HCEC 1CT (cell line): Measurements from ENCODE around the gene FIBCD1.
A peak's percentile ranks its signal among the peaks of the same experiment; 100 is the strongest.
"Not testable (repeated sequence)": the region's sequence is repeated elsewhere in the genome, so short reads cannot be mapped to it uniquely, and the experiment has no call there.

Experiments
- DNase-seq: peaks from one replicate; pipeline ENCODE4 v3.0.0-alpha.2; 2017

The FIBCD1 gene

DNA sequence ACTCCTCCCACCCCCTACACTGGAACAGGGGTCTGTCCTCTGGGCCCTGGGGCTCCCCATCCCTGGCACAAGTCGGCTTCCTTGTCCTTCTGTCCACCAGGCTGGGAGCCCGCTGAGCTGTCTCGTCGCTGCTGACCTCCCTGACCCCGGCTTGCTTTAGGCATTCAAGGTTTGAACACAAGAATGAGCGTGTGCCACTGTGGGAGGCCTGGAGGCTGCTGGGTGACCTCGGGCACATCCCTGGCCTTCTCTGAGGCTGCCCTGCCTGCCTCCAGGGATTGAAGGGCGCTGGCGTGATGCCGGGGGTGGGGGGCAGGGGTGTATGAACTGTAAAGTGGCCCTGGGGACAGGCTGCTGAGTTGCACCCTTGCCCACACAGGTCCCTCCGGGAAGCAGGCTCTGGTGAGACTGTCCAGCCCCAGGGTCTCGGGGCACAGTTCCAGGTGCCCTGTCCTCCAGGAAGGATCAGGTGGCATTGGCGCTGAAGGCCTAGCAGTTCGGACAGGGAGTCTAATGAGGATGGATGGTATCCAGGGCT is 18.2 kb downstream of the FIBCD1 start:
- no peak for DNase-seq

DNA sequence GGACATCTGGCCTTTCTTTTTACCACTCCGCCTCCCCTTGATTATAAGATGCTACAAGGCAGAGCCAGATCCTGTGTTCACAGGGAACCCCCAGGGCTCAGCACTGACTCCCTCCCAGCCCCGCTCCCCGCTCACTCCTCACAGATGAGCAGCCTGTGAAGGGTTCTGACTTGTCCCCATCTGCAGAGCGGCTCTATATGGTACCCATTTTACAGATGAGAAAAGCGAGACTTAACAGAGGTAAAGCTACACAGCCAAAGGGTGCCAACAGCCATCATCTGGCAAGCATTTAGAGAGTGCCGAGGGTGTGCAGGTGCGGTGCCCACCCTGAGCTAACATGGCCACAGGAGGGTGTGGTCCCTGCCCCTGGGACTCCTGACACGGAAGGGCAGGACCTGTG is 18.8 kb downstream of the FIBCD1 start:
- no peak for DNase-seq

DNA sequence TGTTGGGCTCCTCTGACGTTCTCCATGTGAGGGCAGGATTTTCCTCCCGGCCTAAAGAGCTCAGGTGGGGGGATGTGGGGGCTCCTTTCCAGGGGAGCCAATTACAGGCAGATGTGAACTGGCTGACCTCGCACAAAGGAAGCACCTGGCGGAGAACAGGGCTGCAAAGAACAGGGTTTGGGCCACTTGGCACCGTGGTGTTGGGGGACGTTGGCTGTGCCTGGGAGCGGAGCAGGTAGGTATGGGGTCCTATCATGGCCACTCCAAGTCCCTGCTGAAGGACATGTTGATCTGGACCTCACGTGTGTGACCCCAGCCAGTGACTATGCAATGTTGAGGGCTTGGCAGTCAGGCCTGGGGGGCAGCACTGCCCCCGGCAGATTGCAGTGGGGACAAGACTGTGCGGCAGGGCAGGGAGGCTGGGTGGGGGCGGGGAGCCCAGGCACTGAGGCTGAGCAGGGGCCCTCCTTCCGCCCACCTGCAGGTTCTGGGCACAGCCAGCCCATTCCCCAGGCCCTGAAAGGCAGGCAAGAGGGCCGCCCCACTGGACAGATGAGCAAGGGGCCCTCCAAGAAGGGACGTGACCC is 19.4 kb downstream of the FIBCD1 start:
- DNase-seq: no peak

DNA sequence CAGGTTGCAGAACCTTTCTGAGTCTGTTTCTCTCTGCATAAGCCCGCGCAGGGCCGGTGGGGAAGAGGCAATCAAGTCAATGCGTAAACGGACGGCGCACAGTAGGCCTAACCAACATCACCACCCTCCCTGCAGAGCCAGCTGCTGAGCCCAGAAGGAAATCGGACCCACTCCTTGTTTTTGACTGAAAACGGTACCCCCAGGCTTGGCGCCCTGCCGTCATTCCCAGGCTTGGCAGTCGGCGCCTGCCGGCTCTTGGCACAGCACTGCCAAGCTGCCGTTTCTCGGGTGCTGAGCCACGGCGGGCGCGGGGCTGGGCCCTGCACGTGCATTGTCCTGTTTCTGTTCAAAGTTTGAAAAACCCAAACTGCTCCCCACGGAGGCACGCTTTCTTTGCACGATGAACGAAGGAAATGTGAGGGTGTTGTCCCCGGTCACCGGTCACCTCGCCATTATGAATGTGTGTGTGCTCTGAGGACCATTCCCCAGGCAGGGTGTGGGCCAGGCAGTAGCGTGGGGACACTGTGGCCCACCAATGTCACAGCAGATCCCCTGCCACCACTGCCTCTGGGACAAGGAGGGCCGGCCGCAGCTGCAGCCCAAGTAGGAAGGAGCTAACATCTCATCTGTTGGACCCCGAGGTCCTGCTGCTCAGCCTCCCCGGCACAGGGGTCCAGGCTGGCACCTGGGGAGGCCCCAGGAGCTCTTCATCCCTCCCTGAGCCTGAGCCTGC is 20.1 kb downstream of the FIBCD1 start:
- DNase-seq: no peak

DNA sequence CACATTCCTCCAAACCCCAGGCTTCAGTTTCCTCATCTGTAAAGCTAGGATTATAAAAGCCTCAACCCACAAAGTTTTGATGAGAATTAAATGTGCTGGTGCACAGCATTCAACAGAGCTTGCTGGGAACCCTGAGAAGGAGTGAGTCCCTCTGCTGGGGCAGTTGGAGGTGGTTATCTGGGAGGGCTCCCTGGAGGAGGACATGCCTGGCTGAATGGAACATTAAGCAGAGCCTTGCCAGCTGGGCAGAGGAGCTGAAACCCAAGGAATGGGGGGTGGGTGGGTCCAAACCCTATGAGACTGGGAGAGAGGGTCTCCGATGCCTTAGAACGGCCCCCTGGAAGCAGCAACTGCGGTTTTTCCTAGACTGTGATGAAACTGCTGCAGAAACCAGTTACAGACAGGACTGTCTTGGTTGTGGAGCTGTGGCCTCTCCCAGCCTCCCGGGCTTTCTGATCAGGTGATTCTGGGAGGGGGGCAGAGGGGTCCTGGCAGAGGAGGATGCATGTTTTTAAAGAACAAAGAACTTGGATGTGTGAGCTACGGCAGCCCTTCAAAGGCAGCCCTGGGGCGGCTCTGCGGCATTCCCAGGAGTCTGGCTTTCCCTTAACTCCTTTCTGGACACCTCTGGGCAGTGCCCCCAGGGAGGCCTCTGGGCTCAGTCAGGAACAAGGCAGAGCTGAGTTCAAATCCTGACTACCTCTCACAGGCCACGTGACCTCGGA is 20.8 kb downstream of the FIBCD1 start:
- no peak for DNase-seq

DNA sequence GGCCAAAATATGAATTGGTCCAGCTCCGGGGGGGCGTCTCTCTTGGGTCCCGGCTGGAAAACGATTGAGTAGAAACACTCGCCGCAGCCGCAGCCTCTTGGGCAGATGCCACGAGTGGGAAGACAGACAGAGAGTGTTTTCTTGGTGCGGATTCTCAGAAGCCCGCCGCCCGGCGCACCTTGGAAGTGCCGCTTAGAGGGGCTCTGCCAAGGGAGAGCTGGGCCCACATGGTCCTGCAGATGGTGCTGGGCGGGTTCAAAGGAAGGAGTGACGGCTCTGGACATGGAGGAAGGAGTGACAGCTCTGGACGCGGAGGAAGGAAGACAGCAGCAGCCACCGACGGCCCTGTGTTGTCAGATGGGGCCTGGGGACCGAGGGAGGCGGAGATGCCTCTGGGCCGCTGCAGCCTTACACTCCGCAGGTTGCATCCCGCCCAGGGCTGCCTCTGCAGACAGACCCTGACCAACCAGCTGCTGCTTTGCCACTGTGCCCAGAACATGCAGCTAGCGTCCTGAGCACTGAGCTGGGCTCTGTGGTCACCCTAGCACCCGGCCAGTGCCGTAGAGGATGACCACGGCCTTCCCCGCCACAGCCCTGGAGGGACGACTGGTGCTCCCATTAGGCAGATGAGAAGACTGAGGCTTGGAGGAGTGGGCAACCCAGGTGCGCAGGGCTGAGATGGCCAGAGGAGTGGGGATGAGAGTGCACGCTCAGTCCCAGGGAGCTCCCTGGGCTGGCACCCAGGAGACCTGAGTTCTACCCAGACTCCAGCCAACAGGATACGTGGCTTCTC is 21.7 kb downstream of the FIBCD1 start:
- no peak for DNase-seq

DNA sequence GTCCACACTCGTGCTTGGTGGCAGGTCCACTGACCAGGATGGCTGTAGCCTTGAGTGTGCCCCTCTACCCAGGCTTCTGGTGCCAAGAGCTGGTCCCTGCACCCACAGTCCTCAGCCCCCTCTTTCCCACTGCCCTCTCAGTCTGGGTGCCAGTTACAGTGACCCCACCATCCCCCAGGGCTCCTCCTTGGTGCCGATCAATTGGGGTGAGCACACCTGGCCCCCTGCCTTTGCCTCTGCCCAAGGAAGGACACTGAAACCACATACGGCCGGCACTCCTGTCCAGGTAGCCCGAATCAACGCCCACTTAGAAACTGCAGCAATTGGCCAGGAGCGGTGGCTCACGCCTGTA is 24.0 kb downstream of the FIBCD1 start:
- no peak for DNase-seq

DNA sequence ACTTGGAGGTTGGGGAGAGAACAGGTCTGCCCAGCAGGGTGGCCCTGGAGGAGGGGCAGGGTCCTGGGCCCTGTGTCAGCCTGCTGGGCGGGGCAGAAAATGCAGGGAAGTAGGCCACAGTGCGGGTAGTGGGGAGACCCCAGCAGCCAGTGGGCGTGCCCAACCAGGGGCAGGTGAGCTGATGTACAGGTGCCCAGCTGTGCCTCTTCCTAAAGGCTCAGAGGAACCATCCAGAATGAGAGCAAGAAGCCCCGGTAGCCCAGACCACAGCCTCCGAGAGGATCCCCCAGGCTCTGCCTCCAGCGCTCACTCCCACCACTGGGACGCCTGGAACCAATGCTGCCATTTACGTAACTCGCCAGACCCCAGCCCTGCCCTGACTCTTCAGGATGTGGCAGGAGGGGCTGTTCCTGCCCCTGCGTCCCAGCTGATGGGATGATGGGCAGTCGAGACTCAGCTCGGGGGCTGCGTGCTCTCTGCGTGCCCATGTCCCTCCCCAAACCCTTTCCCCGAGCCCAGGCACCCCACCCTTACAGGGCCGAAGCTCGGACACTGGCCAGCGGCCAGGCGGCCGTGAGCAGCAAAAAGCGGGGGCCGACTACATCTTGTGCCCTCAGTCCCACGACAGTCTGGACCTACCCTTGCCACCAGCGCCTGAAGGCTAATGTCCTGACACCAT is 24.5 kb downstream of the FIBCD1 start:
- DNase-seq: no peak

DNA sequence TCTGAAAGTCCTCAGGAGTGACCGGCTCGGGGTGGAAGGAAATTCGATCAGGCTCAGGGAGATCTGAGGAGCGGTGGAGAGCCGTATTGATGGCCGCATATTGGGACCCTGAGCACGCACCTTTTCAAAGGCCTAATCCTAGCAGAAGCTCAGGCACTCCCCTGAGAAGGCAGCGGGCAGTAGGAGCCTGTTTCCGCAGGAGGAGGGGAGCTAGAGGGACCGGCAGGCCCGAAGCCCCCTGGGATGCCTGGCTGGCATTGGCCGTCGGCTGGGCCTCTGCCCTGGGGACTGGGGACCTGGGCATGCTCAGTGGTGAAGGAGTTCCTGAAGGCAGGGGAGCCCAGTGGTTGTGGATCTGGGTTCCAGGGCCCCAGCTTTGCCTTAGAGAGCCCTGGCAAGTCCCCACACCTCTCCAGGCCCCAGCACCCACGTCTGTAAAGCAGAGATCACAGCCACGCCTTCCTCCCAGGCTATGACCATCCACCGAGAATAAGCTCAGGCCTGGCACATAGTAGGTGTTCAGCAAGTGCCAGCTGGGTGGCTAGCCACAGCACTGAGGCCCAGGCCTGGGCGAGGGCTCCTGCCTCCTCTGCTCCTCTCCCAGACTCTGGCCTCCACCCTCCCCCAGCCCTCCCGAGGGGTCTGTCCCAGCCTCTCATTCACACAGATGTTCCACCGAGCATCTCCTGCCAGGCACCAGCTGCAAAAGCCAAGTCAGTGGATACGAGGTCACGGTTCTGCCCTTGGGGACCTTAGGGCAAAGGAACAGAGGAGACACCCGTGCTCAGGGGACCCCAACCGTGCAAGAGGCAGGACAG is 25.2 kb downstream of the FIBCD1 start:
- no peak for DNase-seq

DNA sequence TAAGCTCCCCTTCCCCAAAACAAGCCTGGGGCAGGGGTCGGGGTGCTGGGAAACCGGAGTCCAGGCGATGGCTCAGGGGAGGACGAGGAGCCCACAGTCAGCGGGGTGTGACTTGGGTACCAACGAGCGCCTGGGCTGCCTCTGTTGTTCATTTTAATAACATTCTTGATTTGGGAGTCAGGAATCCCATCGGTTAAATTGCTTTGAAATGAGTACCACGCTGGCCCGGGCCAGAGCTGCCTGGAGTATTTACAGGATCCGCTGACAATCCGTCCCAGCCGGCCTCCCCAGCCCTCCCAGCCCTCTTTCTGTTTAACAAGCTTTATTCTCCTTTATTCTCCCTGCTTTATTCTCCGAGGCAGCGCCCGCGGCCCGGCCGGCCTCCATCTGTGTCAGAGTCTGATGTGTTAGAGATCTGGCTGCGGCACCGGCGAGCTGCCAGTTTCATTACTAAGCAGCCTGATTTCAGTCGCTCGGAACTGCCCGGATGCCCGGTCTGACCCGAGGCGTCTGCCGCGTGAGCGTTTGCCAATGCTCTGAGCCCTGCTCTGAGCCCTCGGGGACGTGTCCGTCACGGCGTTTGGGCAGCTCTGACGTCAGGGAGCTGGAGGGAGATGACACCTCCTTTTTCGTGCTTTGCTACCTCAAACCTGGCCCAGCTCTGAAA is 26.0 kb downstream of the FIBCD1 start:
- peak; percentile 56 for DNase-seq

DNA sequence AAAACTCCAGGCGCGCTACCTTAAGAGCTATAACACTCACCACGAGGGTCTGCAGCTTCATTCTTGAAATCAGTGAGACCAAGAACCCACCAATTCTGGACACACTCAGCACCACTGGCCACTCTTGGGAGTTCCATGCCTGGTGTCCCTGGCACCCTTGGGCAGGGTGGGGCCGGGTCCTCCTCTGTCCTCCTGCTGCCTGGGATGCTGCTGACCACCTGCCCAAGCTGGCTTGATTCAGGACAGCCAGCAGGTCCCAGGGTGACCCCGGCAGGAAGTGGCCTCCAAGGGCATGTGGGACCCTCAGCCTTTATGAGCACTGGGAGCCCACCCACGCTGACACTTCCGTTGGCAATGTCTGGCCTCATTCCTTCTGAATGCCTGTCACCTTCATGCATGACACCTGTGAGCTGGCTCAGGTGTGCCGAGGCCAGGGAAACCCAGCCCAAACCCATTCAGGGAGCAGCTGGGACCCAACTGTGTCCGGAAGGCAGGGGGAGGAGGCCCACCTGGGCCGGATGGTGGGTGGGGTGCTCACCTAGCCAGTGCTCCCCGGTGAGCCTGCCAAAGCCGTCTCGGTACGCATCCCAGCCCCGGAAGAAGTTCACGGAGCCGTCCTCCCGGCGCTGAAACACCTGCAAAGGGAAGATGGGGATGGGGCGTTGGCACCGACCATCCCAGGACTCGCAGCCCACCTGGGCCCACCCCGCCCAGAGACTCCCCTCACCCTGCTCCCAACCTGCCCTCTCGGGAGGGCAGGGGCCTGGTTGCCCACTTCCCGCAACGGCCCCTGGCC is 27.6 kb downstream of the FIBCD1 start:
- no peak for DNase-seq

DNA sequence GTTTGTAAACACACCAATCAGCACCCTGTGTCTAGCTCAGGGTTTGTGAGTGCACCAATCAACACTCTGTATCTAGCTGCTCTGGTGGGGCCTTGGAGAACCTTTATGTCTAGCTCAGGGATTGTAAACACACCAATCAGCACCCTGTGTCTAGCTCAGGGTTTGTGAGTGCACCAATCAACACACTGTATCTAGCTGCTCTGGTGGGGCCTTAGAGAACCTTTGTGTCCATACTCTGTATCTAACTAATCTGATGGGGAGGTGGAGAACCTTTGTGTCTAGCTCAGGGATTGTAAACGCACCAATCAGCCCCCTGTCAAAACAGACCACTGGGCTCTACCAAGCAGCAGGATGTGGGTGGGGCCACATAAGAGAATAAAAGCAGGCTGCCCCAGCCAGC is 28.4 kb downstream of the FIBCD1 start:
- not testable (repeated sequence) for DNase-seq

DNA sequence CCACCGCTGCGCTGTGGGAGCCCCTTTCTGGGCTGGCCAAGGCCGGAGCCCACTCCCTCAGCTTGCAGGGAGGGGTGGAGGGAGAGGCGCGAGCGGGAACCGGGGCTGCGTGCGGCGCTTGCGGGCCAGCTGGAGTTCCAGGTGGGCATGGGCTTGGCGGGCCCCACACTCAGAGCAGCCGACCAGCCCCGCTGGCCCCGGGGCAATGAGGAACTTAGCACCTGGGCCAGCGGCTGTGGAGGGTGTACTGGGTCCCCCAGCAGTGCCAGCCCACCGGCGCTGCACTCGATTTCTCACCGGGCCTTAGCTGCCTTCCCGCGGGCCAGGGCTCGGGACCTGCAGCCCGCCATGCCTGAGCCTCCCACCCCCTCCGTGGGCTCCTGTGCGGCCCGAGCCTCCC is 29.0 kb downstream of the FIBCD1 start:
- DNase-seq: not testable (repeated sequence)

DNA sequence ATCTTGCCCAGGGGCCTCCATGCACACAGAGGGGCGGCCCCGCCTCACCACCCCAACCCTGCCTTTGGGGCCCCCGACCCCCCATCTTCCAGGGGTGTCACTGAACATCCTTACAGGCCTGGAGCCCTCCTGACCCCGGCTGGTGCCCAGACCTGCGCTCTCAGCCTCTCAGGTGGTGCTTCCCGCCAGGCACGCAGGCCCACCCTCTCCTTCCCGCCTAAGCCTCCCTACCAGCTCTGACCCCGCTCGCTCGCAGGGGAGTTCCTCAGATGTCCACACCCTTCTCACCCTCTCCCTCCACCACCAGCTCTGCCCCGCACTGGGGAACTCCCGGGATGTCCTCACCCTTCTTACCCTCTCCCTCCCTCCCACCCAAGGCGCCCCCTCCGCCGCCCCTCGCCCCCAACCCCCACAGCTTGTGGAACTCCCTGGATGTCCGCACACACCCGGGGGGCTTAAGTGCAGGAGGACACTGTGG is 30.1 kb downstream of the FIBCD1 start:
- no peak for DNase-seq

DNA sequence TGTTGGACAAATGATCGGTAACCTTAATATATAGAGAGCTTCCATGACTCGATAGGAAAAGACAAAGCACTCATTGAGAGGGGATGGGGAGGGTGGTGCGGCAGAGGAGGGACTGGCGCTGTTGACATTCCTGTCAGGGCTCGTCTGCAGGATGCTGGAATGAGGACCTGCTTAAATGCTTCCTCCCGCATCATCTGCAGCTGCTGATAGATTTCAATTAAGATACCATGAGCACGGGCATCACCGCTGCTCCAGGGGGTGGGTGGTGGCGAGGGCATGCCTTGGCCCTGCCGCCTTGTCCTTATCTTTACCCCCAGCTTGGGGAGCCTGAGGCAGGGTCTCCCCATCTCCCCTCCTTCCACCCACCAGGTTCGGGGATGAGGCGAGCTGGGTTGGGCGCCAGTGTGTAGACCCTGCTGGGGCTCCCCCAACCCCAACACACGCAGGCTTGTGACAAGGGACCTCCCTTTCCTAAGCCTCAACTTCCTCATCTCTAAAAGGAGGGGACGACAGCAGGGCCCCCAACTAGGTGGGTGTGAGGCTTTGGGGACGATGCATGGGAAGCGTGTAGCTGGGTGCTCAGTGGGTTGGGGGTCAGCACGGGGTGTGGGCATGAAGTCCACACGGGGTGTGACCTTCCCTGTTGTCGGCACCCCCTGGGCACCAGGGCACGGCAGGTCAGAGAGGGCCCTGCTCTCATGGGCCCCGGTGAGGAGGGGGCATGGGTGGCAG is 30.7 kb downstream of the FIBCD1 start:
- DNase-seq: no peak

DNA sequence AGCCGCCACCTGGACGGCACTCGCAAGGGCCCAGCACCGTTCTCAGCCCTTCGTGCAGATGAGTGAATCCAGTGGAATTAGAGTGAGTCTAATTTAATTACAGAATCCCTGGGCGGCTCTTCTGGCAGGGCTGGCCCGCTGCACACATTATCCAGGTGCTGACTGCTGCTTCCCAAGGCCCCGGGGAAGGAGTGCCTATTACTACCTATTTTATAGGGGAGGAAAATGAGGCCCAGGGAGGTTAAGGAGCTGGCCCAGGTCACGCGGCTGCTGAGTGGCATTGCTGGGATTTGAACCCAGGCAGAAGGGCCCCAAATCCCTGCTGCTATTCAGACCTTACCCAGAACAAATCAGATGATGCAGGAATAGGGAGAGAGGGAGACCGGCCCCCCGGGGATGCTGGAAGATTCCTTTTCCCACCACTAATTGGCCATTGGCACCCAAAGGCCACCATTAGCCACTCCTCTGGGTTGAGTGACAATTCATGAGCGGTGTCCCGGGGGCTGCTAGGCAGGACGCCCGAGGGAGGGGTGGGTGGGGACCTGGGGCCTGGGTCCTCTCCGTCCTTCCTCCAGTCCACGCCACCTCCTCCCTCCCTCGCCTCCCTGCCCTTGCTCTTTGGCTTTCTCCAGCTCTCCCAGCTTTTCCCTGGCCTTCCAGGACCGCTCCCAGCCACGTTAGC is 32.2 kb downstream of the FIBCD1 start:
- no peak for DNase-seq

DNA sequence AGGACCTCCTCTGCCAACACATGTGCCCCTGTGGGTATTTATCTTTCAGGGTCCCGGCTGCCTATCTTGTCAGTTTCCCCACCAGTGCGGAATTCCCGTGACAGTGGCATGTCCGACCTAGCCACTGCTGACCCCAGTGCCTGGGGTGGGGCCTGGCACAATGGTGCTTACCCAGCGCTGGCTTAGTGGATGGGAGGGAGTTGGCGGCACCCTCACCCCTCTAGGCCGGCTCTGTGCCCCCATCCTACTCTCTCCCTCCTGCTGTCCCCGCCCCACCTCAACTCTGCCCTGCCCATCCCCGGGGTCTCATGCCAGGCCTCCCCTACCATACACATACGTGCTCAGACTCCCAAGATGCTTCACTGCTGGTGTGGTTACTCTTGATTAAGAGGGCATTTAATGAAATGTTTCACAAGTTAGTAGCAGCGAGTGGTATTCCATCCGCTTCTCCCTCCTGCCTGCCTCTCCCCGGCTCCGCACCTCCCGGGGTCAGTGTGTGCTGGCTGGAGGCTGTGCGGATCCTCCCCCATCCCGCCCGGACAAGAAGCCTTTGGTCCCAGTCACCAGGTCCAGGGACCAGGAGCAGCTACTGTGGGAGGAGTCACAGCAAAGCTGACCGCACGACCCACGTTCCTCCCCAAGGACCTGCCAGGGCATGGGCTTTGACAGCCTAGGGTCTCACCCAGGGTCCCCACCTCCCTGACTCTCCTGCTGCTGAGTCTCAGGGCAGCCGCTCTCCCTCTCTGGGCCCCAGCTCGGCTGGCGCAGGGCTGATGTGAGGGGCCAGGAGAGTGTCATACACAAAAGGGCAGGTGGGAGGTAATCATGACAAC is 32.9 kb downstream of the FIBCD1 start:
- no peak for DNase-seq
